ENCODE results near the gene IFITM10. TPM values are rescaled to one million over a fixed set of nuclear protein-coding genes. Genes with fewer than 3 reads are reported as not detected.
"Not testable (repeated sequence)": the region's sequence is repeated elsewhere in the genome, so short reads cannot be mapped to it uniquely, and the experiment has no call there.

Gene IFITM10
- total RNA-seq, 1 donor from 2014 or later = 0.96 TPM

DNA sequence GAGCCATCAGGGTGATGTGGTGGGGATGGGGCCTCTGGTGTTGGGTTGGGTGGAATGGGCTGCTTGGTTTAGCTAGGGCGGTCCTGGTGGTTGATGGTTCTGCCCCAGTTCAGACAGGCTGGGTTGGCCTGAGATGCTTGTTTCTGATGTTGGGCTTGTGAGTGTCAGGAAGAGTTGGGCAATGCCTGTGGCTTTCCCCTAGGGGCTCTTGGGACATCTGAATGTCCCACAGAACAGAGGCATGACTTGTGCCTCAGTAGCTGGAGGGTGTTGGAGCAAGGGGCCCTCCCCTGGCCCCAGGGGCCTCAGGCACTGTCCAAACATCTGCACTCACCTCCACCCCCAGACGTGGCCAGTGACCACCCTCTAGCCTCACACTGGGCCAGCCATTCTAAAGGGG lies 27.3 kb upstream of the IFITM10 start:
- ATAC-seq = no peak

DNA sequence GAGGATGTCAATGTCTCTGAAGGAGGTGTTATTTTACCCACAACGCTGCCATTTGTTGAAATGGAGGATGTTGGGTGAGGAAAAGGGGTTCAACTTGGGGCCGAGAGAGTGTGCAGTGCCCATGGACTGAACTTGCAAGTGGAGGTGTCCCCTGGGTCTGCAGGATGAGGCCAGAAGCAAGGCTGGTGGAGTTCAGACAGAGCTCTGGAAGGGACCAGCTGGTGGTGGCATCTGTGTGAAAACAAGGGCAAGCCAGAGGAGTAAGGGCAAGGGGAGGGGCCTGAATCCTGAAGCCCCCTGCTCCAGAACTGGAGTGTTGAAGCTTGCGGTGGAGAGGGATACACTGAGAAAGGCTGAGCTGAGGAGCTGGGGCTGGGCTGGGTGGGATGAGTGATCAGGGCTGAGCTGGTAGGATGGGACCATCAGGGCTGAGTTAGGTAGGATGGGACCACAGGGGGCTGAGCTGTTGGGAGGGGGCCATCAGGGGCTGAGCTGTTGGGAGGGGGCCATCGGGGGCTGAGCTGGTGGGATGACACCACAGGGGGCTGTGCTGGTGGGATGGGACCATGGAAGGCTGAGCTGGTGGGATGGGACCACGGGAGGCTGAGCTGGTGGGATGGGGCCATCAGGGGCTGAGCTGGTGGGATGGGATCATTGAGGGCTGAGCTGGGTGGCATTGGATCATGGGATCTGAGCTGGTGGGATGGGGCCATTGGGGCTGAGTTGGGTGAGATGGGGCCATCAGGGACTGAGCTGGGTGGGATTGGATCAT lies 26.7 kb upstream of the IFITM10 start:
- ATAC-seq = no peak

DNA sequence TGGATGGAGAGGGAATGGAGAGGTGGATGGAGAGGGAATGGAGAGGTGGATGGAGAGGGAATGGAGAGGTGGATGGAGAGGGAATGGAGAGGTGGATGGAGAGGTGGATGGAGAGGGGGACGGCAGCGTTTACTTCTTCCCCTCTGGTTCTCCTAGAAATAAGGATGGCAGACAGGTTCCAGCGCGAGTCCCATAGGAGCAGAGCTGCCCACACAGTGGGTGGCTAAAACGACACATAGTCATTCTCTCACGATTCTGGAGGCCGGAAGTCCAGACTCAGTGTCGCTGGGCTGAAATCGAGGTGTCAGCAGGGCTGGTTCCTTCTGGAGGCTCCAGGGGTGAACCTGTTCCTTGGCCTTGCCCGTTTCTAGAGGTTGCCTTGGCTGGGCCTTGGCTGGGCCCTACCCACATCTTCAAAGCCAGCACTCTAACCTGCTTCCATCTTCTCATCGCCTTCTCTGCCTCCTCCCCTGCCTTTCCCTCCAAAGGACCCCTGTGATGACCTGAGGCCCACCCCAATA lies 26.0 kb upstream of the IFITM10 start:
- no peak for ATAC-seq

DNA sequence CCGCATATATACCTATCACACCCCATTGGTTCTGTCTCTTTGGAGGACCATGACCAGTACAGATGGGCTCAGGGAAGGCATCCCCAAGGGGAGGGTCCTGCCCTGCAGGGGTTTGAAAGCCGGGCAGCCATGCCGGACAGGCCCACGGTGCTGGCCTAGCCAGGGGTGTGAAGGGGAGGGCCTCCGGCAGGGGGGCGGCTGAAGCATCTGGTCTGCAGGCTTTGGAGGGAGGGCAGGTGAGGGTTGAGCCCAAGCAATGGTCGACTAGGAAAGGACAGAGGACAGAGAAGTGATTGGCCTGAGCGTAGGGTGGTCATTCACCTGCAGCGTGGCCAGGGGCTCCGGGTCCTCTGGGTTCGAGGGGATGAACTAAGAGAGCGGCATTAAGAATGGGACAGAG lies 24.5 kb upstream of the IFITM10 start:
- ATAC-seq = no peak

DNA sequence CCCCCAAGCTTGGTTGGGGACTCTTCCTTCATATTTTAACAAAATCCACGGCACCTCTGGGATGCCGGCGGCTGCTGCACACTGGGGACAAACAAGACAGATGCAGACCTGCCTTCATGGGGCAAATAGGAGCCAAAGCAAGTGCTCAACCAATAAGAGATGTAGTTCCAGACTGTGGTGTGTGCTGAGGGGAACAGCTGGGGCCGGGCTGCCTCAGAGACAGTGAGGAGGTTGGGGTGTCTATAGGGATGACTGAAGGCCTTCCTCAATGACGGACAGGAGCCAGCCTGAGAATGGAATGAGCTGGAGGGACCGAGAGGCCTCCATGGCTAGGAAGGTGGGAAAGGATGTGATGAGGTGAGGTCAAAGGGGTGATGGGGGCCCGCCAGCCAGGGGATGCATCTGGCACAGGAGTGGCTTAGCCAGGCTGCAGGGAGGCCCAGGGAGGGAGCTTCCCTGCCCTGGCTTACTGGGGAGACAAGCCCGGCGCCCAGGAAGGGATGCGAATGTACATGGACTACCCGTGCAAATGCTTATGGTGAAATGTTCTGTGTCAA lies 23.7 kb upstream of the IFITM10 start:
- ATAC-seq = no peak

DNA sequence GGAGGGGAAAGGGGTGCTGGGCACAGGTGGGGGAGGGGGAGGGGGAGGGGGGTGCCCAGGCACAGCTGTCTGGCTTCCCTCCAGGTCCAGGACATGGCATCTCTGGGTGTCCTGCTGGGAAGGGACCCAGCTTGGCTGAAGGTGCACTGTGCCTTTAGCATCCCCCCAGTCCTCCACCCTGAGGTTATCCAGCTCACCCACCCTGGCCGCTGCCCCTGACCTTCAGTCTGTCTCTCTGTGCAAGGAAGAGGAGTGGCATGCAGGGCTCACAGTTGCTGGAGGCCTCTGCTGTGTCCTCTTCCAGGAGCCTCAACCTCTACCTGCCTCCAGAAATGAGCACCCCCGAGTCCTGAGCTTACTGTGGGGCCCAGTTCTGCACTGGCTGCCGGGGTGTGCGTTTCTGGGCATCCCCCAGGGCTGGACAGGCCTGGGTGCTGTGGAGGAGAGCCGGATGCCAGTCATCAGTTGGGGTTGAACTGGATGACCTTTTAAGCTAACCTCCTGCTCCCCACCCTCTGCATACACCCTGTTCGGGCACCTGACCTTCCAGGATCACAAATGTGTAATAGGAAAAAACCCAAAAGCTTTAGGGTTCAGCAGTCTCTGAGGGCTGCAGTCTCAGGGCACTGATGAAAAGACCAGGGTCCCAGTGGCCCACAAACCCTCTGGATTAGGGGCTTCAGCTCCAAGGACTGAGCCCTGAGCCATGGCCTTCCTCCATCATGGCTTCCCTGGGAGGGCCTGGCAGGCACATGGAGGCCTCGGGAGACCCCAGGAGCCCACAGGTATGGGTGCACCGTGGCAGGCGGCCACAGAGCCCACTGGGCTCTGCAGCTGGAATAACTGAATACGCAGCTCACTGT lies 23.0 kb upstream of the IFITM10 start:
- peak; percentile 7 for ATAC-seq

DNA sequence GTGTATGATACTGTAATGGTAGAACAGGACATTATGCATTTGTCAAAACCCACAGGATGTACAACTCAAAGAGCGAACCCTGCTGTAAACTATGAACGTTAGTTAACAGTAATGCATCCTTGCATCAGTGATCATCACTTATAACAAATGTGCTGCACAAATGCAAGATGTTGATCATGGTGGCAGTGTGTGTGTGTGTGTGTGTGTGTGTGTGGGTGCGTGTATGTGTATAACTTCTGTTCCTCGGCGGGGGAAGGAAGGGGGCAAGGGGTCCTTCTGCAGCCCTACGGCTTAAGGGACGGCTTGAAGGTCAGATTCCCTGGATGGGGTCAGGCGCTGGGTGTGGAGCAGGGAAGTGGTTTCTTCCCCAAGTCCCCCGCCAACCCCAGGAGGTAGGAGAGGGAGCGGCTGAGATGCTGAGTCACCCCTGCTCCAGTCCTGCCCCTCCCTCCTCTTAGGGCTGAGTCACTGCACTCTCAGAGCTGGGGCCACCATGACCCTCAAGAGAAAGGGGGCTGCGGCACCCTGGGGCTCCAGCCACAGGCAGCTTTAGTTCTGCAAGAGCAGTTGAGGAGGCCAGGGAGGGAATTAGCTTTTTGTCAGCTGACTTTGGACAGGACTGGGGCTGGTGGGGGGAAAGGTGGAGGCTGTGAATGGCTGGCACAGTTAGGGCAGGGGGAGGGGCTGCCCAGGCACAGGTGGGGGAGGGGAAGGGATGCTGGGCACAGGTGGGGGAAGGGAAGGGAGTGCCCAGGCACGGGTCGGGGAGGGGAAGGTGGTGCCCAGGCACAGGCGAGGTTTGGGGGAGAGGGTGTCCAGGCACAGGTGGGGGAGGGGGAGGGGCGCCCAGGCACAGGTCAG lies 22.1 kb upstream of the IFITM10 start:
- peak; percentile 90 for ATAC-seq

DNA sequence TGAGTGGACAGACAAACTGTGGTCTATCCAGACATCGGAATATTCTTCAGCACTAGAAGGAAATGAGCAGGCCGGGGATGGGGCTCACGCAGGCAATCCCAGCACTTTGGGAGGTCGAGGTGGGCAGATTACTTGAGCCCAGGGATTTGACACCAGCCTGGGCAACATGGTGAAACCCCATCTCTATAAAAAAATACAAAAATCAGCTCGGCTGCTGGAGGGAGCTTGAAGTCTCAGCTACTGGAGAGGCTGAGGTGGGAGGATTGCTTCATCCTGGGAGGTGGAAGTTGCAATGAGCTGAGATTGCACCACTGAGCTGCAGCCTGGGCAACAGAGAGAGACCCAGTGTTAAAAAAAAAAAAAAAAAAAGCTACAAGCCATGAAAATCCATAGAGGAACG lies 21.3 kb upstream of the IFITM10 start:
- ATAC-seq = peak; percentile 16

DNA sequence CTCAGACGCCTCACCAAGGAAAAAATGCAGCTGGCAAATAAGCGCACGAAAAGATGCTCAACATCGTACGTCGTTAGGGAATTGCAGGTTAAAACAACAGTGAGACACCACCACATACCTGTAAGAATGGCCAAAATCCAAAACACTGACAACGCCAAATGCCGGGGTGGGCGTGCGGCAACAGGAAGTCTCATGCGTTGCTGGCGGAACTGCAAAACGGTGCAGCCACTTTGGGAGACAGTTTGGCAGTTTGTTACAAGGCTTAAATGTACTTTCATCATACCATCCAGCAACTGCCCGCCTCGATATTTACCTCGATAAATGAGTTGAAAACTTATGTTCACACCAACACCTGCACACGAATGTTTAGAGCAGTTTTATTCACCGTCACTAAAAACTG lies 20.9 kb upstream of the IFITM10 start:
- ATAC-seq = no peak

DNA sequence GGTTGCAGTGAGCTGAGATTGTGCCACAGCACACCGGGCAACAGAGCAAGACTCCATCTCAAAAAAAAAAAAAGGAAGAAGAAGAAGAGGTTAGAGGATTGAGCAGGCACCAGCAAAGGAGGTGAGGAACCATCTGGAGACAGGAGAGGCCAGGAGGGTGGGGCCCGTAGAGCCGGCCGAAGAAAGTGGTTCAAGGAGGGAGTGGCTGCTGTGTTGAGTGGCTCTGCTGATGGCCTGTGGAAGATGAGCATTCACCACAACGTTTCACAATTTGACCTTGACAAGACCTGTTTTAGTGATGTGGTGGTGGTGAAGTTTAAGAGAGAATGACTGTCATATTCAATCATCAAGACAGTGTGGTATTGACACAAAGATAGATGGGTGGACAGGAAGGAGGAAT lies 20.1 kb upstream of the IFITM10 start:
- no peak for ATAC-seq

DNA sequence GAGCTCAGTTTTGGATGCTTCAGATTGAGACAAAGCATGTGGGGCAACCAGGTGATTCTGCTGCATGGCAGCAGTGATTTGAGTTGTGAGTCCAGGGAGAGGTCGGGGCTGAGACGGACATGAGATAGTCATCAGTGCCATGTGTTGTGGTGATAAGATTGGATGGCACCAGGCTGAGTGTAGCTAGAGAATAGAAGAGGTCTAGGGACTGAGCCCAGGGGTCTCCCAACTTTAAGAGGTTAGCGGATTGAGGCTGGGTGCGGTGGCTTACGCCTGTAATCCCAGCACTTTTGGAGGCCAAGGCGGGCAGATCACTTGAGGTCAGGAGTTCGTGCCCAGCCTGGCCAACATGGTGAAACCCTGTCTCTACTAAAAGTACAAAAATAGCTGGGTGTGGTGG lies 19.7 kb upstream of the IFITM10 start:
- ATAC-seq = no peak

DNA sequence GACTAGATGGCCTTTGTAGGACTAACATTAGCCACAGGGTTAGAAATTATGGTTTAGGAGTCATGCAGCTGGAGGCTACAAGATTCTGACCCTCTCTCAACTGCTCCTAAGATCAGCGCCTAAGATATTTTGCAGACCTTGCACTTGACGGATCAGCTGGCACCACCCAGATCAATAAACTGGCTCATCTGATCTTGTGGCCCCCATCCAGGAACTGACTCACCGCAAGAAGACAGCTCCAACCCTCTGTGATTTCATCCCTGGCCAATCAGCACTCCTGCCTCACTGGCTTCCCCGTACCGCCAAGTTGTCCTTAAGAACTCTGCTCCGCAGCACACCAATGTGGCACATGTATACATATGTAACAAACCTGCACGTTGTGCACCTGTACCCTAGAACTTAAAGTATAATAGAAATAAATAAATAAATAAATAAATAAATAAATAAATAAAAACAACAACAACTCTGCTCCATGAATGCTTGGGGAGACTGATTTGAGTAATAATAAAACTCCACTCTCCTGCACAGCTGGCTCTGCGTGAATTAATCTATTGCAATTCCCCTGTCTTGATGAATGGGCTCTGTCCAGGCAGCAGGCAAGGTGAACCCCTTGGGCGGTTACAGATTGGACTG lies 19.0 kb upstream of the IFITM10 start:
- not testable (repeated sequence) for ATAC-seq

DNA sequence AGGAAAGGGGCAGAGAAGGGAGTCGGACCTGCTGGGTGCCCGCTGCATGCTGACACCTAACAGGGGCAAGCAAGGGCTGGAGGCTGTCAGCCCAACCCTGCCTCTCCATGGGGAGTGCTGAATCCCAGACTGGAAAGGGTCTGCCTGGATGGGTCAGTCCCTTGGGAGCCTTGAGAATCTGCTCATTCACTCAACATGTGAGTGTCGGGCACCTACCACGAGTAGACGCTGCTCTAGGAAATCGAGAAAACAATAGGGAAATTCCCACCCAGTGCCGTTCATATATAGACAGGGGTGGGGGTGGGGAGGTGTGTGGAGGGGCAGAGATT lies 17.7 kb upstream of the IFITM10 start:
- no peak for ATAC-seq

DNA sequence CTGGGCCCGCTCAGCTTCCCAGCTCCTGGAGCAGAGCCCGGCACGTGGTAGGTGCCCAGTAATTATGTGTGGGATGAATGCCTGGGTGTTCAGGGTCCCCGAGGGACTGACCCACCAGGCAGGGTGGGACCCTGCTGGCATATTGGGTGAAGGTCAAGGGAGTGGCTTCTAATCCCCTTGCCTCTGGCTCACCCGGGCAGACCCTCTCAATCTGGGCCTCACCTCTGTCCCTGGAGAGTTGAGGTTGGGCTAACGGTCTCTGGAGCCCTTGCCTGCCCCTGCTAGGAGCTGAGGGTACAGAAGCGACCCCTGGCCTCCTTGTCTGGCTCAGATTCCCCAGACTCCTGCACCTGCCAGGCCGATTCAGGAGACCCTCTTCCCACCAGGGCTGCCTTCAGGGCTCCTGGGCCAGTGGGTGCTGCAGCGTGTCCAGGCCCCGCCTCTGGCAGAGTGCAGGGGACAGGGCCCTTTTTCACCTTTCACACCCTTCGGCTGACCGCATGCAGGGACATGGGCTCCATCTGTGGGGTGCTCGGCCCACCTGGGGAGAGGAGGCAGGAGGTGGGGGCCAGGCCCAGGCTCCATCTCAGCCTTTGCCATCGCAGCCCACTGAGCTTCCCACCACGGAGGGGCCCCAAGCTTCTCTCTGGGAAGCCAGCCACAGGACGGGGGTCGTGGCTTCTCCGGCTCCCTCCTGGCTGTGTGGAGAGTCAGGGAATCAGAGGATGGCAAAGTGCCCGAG lies 17.2 kb upstream of the IFITM10 start:
- ATAC-seq = no peak

DNA sequence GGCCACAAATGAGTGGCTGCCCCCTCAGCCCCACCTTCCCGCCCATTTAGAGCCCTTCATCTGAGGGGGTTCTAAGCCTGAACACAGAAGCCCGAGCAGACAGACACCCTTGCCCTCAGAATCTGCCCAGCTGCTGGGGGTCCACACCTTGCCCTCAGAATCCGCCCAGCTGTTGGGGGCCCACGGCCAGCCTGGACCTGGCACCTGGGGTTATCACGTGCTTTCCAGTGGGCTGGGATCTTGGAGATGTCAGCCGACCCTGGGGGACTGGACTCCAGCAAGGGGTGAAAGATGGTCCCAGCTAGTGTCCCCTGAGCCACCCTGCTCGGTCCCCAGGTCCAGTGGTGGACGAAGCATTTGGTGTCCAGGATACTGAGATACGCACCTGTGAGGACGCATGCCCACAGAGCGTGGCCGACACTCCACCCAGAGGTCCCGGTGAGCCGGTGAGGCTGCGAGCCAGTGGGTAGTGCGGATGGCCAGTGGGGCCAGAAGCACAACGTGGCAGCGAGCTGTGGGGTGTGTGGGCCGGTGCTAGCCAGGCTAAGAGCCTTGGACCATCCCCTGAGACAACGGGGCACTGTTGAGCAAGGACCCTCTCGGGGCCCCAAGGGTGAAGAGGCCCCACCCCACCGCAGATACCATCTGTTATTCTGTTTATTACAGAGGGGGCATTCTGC lies 16.5 kb upstream of the IFITM10 start:
- no peak for ATAC-seq

DNA sequence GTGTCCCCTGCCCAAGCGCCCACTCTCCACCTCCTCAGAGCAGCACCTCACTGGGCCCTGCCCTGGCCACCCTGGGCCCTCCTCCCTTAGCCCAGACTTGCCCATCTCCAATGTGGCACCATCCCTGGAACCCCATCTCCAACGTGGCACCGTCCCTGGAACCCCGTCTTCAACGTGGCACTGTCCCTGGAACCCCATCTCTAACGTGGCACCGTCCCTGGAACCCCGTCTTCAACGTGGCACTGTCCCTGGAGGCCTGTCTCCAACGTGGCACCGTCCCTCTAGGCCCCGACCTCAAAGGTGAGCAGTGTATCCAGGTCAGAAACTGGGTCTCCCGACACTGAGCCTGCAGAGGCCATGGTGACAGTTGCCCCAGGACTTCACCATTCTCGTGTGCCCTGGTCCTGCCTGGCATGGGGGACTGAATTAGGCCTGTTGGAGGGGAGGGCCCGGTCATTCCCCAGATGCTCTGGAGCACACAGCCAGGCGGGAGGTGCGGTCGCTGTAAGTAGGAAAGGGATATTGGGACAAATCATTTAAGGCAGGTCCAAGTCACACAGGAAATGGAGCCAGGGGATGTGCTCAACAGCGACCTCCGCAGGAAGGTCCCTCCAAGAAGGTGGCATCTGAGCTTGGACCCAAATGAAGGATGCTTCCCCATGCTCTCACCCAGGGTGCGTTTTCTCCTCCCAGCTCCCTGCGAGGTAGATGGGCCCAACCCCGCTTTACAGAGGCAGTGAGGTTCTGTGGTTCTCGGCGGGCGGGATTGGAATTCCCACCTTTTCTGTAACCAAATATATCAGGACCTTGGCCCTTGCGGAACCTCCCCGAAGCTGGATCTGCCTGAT lies 15.7 kb upstream of the IFITM10 start:
- no peak for ATAC-seq

DNA sequence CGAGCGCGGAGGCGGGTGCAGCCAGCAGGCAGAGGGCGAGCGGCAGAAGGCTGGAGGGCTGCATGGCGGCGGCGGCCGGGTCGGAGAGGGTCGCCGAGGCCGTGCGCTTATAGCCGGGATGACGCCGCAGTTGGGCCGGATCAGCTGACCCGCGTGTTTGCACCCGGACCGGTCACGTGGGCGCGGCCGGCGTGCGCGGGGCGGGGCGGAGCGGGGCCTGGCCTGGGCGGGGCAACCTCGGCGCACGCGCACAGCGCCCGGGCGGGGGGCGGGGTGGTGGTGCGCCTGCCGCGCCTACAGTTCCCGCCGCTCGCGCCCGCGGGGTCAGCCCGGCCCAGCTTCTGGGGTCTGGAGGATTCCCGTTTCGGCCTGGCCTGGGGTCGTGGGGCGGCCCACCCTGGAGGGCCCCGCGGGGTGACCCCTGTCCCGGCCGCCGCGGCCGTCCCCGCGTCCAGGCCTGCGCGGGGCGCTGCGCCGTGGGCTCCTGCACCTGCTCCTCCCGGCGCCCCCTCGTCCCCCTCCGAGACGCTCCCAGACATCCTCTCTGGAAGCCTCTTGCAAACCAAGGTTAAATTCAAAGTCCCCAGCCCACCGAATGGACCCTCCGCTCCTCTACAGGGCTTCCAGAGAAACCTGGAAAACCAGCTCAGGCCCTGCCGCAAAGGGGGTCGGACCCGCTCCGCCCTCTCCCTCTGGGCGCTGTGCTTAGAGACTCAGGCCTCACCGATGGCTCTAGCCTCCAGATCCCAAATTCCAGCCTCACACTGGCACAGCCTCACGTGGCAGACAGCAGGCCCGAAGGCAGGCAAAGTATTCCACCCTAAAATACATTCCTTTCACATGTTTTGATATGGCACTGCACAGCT lies 13.6 kb upstream of the IFITM10 start, which contains the start of gene CTSD:
CTSD (minus strand) TSS at position 132 of the 866 bp plus-strand sequence; CDS start at position 64, 68 bp downstream.
- ATAC-seq = peak; percentile 87

DNA sequence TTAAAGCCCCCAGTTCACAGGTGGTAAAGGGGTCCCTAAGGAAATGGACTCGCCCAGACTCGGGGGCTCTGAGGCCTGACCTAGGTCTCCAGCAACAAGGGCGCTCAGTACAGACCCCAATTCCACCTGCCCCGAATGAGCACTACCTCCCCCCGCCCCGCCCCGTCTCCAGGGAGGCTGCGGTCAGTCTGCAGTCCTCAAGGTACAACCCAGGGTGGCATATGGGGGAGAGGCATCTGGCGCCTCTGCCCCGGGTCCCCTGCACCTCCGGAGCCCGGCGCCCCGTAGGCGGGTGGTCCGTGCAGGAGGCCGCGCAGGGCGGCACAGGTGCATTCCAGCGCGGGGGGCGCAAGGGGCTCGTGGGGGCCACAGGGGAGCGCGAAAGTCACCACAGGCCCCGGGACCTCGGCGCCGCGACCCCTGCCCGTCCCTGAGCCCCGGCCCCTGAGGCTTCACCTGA lies 13.0 kb upstream of the IFITM10 start:
- peak; percentile 32 for ATAC-seq
